WI38 (cell line): ENCODE results near the gene ROS1.

Source experiments
- H3K4me3 ChIP-seq: 2 replicates; pipeline ENCODE4 v1.5.1; 2011; ENCODE audit warnings: low read depth, mild to moderate bottlenecking, control low read depth, low read length
- TF ChIP-seq, protein P1 (sequence below): IDR thresholded peaks from 2 replicates; pipeline ENCODE4 v1.5.1; 2012; ENCODE audit warnings: low read depth, mild to moderate bottlenecking, control low read depth, low read length

Gene ROS1

DNA sequence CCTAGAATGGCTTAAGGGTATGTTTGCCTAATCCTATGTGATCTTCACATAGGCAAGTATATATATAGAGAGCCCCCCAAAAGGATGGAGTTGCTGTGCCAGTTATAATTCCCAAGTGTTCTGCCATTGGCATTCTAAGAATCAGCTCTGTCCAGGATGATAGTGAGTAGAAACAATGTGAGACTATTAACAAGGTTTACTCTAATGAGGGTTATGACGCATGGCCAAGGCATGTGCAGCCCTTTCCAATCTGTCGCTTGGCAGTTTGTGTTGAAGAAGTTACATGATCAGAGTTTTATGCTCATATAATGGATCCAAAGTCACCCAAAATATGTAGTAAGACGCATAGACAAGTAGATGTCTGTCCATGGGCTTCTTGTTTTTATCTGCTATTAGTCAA, 126.8 kb downstream of the ROS1 start:
- TF ChIP-seq, protein P1, sequence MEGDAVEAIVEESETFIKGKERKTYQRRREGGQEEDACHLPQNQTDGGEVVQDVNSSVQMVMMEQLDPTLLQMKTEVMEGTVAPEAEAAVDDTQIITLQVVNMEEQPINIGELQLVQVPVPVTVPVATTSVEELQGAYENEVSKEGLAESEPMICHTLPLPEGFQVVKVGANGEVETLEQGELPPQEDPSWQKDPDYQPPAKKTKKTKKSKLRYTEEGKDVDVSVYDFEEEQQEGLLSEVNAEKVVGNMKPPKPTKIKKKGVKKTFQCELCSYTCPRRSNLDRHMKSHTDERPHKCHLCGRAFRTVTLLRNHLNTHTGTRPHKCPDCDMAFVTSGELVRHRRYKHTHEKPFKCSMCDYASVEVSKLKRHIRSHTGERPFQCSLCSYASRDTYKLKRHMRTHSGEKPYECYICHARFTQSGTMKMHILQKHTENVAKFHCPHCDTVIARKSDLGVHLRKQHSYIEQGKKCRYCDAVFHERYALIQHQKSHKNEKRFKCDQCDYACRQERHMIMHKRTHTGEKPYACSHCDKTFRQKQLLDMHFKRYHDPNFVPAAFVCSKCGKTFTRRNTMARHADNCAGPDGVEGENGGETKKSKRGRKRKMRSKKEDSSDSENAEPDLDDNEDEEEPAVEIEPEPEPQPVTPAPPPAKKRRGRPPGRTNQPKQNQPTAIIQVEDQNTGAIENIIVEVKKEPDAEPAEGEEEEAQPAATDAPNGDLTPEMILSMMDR = no peak

DNA sequence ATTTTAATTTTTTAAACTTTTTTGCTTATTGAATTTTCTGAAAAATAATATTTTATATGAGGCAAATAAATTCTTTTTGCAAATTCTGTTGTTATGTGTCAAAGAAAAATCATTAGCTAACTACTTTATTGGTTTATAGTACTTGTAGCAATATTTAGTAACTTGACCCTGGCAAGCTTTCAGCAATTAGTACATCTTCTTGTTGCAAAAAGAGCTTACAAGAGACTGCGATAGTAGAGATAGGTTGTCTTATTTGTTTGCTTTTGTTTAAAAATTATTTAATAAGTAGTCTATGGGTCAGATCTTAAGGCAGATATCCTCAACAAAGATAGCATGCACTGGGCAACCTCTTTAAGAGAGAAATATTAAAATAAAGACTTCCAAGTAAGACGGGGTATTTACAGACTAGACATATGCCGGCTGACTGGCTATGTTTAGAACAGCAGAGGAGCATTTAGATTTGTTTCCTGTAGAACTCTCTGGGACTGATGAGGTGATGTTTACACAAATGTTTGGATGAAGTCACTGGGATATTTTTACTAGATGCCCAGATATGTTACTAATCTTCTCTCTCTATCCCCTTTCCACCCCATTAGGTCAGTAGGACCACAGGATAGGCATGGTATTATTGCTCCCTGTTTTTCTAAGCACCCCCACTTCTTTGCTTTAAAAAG, 135.4 kb downstream of the ROS1 start:
- H3K4me3 ChIP-seq = no peak overlapping the region
- TF ChIP-seq, protein P1 = no peak

More for the DNA sequence above, 126.8 kb downstream of the ROS1 start:
- H3K4me3 ChIP-seq = no peak overlapping the region

DNA sequence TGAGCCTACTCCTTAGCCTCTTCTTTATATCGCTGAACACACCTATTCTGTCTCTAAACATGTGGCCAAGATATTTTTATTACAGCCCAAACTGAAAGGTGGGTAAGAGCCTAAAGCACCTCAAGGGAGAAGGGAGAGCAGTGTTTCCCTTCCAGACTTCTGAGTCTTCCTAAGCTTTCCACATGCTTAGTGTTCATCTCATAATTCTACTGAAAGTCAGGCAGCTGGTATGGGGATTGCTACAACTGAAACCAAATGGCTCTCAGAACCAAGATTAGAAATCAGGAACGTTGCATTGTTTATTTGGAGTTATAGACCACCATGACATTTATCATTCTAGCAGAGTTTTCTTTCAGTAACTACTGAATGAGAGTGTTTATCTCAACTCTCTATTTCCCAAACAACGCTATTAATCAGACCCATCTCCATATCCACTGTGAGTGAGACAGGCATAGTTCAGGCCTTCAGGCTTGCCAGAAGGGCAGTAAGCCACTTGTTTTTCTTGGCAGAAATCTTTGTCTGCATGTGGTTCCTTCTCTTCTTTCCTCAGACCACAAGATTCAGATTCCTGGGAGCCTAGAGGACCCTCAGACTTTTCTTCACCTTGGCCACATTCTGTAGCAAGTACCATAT, 137.5 kb downstream of the ROS1 start:
- TF ChIP-seq, protein P1 = no peak
- H3K4me3 ChIP-seq = no peak overlapping the region

DNA sequence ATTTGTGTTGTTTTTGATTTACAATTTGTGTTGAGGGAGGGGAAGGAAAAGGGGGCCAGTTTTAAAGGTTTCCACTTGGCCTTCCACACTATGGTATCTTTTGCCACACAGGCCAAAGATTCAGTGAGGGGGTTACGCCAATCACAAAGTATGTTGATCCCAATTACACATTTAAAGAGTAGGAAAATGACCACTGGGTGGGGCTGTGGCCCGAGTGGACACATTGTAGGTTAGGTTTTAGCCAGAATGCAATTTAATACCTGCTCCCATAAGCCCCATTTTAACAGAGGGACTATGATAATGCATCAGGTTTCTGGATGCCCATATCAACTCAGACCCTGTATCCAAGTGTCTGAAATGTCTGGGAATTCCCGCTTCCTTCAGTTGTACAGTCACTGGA, 144.8 kb downstream of the ROS1 start:
- H3K4me3 ChIP-seq = no peak overlapping the region
- TF ChIP-seq, protein P1 = no peak

DNA sequence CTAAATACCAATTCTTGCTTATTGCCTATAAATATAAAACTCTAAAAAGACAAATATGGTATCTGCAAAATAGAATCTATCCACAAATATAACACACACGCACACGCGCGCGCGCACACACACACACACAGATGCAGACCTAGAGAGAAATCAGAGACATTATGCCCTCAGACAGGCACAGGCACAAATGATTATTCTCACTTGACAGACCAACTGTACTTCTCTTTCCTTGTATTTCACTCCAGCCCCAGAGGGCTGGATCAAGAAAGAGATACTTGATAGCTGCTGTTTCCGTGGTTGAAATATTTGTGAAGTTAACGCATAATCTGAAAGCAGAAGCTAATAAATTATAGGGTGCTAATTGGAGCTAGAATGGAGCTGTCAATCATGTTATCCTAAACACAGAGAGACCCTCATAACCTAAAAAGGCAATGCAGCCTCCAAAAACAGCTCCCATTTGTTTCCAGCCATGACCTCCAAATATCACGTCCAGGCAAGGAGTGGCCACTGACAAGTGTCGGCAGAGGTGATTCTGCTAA, 148.9 kb downstream of the ROS1 start:
- TF ChIP-seq, protein P1 = no peak

DNA sequence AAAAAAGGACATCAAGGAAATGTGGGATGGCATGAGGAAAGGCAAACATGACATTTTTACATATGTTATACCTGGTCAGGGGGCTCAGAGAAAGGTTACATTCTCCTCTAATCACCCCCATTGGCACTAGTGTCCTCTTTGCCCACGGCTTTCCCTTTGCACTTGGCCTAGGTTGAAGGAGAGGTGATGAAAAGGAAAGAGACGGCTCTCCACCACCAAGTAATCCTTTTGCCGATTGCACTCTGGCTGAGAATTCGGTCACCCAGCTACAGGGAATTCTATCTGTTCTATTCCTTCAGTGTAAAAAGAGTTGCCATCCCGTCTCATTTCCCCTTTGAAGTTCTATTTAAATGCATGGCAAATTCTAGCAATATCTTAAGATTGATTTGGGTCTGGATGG, 150.0 kb downstream of the ROS1 start:
- no peak overlapping the region for H3K4me3 ChIP-seq
- TF ChIP-seq, protein P1 = no peak

More for the DNA sequence above, 148.9 kb downstream of the ROS1 start:
- no peak overlapping the region for H3K4me3 ChIP-seq

DNA sequence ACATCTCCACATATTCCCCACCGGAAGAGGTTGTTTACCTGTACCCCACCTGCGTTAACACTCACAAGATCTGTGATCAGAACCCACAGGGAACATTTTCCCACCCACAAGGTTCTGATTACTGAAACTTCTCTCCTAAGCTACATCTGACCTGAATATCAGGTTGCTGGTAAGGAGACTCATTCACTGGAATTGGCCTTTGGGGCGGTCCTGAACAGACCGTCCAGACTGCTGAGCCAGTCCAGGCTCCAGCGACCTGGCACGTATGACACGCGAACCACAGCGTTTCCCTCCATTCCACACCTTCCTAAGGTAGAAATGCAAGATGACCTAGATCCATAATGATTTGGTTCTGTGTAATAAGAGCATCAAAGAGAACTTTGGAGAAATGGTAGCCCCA, 150.5 kb downstream of the ROS1 start:
- TF ChIP-seq, protein P1 = no peak
- no peak overlapping the region for H3K4me3 ChIP-seq
